ENCODE data around the gene AURKA.

DNA sequence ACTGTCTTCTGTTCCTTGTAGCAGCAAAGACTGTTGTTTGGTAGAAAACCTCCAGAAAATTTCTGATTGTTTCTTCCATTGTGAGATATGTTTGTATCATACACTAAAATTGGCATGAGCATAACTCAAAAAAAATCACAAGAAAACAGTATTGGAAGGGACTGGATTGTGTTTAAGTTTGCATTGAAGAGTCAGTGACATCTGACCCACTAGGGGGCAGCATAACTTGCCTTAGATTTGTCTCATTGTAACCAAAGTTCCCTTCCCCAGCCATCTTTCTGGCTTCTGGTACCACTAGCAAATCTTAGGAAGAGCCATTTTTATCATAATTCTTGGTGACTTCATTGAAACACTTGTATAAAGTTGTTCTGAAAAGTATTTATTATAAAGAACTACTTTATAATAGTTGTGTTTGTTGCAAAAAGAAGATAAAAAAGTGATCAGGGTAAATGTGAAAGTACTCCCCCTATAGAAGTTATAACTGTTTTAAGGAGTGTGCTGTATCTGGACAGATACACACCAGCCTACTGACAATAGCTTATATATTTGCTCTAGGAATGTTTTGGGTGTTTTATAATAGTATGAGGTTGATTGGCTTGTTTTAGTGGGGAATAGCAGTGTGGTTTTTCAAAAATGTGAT lies 8.1 kb upstream of the AURKA start:
- TF ChIP-seq ARNTL (CRISPR knock-in tag; IDR thresholded peaks at IDR 0.05; ENCODE audit: borderline replicate concordance, low read depth) (no peak), ZNF8 (CRISPR knock-in tag; IDR thresholded peaks at IDR 0.05) (no peak), ZFP30 (CRISPR knock-in tag; IDR thresholded peaks at IDR 0.05) (no peak)

Data from SK-N-SH treated with all-trans-retinoic acid at 6 μM for 48 hours (cell line).